GM19468 (cell line): ENCODE measurements around the gene CARMIL1.
"Not testable (repeated sequence)": the region's sequence is repeated elsewhere in the genome, so short reads cannot be mapped to it uniquely, and the experiment has no call there.

Source experiments
- ATAC-seq: cut with Tn5 transposase; IDR thresholded peaks from one replicate; pipeline ENCODE4 v1.9.1; 2021; ENCODE audit warnings: mild to moderate bottlenecking, moderate library complexity, moderate number of reproducible peaks; ENCODE audit not compliant: unreplicated experiment; ENCODE audit errors: extremely low read depth

The CARMIL1 gene

GRCh38 chr6:25359891-25360290, 80.7 kb downstream of the CARMIL1 start:
- no peak for ATAC-seq

- no peak for ATAC-seq
Measured at GRCh38 chr6:25360621-25361020, 81.4 kb downstream of the CARMIL1 start.

GRCh38 chr6:25363427-25363826, 84.3 kb downstream of the CARMIL1 start:
- no peak for ATAC-seq

GRCh38 chr6:25365154-25365553, 86.0 kb downstream of the CARMIL1 start:
- no peak for ATAC-seq

GRCh38 chr6:25366903-25367545, 87.8 kb downstream of the CARMIL1 start:
- peak; percentile 29 for ATAC-seq

- ATAC-seq: no peak
Measured at GRCh38 chr6:25369036-25369432, 89.9 kb downstream of the CARMIL1 start.

GRCh38 chr6:25369433-25370177, 90.4 kb downstream of the CARMIL1 start:
- ATAC-seq: no peak

GRCh38 chr6:25370178-25371036, 91.2 kb downstream of the CARMIL1 start:
- no peak for ATAC-seq

GRCh38 chr6:25371037-25371347, 91.8 kb downstream of the CARMIL1 start:
- no peak for ATAC-seq

GRCh38 chr6:25375125-25375524, 96.0 kb downstream of the CARMIL1 start:
- no peak for ATAC-seq

- ATAC-seq: no peak
Measured at GRCh38 chr6:25377664-25378063, 98.5 kb downstream of the CARMIL1 start.

- ATAC-seq: no peak
Measured at GRCh38 chr6:25381077-25381476, 101.9 kb downstream of the CARMIL1 start.

GRCh38 chr6:25382476-25382875, 103.3 kb downstream of the CARMIL1 start:
- ATAC-seq: not testable (repeated sequence)

- ATAC-seq: no peak
Measured at GRCh38 chr6:25384234-25384633, 105.1 kb downstream of the CARMIL1 start.

- no peak for ATAC-seq
Measured at GRCh38 chr6:25384967-25385366, 105.8 kb downstream of the CARMIL1 start.

GRCh38 chr6:25387483-25387882, 108.3 kb downstream of the CARMIL1 start:
- no peak for ATAC-seq

GRCh38 chr6:25387911-25388310, 108.7 kb downstream of the CARMIL1 start:
- no peak for ATAC-seq

- no peak for ATAC-seq
Measured at GRCh38 chr6:25388776-25389175, 109.6 kb downstream of the CARMIL1 start.

- no peak for ATAC-seq
Measured at GRCh38 chr6:25389471-25389870, 110.3 kb downstream of the CARMIL1 start.

GRCh38 chr6:25392372-25392771, 113.2 kb downstream of the CARMIL1 start:
- ATAC-seq: no peak

- ATAC-seq: no peak
Measured at GRCh38 chr6:25395731-25396130, 116.6 kb downstream of the CARMIL1 start.
